Astrocyte of the spinal cord (primary cell): ENCODE results near the gene AASDHPPT.

ENCODE experiments used
- DNase-seq: peaks from one replicate; pipeline ENCODE4 v3.0.0; 2011; ENCODE audit warnings: low read depth, low spot score
- H3K4me3 ChIP-seq: 2 replicates; pipeline ENCODE4 v1.5.1; 2011; ENCODE audit warnings: low read depth, mild to moderate bottlenecking, low read length, moderate library complexity
- CTCF ChIP-seq: IDR thresholded peaks from 2 replicates; pipeline ENCODE4 v1.5.1; 2012; ENCODE audit warnings: low read depth, mild to moderate bottlenecking, low read length, inconsistent platforms
- in situ Hi-C: cut with HindIII; loops from 2 replicates; pipeline ENCODE4 v1.10.0; 2017; ENCODE audit warnings: low sequenced_read_pairs

The AASDHPPT gene, protein sequence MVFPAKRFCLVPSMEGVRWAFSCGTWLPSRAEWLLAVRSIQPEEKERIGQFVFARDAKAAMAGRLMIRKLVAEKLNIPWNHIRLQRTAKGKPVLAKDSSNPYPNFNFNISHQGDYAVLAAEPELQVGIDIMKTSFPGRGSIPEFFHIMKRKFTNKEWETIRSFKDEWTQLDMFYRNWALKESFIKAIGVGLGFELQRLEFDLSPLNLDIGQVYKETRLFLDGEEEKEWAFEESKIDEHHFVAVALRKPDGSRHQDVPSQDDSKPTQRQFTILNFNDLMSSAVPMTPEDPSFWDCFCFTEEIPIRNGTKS

DNA sequence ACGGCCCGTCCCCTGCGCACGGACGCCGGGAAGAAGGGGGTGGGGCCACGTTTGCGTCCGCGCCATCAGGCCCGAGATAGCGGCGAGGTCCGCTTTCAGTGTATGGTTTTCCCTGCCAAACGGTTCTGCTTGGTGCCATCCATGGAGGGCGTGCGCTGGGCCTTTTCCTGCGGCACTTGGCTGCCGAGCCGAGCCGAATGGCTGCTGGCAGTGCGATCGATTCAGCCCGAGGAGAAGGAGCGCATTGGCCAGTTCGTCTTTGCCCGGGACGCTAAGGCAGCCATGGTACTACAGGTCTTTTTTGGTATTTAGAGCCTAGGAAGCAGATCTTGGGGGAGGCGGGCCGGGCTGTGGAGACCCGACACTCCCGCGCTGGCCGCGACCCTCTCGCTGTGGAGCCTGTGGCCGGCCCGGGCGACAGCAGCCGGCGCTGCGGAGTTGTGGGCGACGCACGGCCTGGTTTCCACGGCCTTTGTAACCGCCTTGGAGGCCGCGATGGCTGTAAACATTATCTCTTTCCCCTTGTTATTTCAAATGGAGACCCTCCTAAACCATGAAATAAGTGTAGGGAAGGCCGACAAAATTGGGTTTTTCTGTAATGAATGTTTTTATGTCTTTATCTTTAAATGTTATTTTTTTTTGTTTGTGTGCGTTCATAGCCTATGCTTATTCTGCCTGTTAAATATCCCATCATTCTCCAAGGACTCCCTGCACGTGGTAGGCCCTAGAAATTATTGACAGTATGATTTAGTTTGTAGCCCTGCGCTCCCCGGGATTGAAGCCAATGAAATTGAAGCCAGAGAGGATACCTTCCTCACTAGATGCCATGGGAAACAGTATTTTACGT is at the start of gene AASDHPPT:
AASDHPPT (plus strand) TSS at position 54 of the 847 bp plus-strand sequence; CDS start at position 103, 49 bp downstream.
- peak within 1 kb of the TSS; percentile 86 for H3K4me3 ChIP-seq
- in situ Hi-C loops: no loop called here
- DNase-seq: peak; percentile 68
- TF ChIP-seq CTCF: no peak

DNA sequence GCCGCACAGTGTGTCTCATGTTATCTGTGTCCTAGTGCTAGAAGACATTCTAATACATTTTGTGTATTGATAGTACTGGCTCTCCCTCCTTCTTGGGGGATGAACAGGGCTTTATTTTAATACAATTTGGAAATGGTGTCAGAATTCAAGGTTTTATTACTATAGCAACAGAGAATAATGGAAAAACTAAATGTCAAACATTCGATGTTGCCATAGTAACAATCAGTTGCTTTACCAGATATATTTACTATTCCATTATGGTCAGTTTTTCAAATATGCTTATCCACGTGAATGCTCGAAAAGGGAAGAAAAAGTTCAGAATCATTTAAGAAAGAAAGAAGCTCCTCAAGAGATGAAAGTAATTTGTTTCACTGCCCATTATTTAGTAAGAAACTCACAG is 46.9 kb upstream of the AASDHPPT start:
- in situ Hi-C loops: no loop called here
- H3K4me3 ChIP-seq: no peak overlapping the region
- TF ChIP-seq CTCF: no peak
- no peak for DNase-seq

DNA sequence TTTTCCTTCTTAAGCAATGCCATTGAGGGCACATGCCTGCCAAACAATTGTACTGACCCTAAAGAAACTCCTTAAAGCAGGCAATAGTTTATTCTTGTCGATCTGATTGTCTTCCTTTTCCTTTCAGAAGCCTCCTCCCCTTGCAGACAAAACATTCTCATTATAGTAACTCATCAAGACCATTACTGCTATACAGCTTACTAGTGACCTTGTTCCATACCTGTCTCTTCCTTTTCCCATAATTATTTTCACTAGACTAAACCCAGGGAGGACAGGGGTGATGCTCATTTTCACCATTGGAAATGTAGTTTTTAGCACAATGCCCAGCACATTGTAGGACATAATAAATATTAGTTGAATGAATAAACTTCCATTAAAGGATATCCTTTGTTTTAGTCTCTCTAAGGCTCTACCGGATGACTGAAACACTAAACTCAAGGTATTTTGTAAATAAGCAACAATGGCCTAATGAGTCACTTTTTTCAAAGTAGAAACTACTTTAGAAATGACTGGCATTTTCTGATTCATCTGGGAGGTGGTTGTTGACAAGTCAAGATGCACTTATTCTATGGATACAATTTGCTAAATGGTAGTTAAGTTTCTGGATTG is 46.2 kb upstream of the AASDHPPT start:
- no peak for DNase-seq
- in situ Hi-C loops: no loop called here
- H3K4me3 ChIP-seq: no peak overlapping the region
- no peak for TF ChIP-seq CTCF

GRCh38 chr11:106031936-106032335 is 45.5 kb upstream of the AASDHPPT start:
- in situ Hi-C loops: no loop called here
- H3K4me3 ChIP-seq: no peak overlapping the region
- DNase-seq: no peak
- no peak for TF ChIP-seq CTCF

- in situ Hi-C loops: no loop called here
- TF ChIP-seq CTCF: no peak
- DNase-seq: peak; percentile 52
- no peak overlapping the region for H3K4me3 ChIP-seq
These were observed 44.6 kb upstream of the AASDHPPT start for GRCh38 chr11:106032861-106033260.

DNA sequence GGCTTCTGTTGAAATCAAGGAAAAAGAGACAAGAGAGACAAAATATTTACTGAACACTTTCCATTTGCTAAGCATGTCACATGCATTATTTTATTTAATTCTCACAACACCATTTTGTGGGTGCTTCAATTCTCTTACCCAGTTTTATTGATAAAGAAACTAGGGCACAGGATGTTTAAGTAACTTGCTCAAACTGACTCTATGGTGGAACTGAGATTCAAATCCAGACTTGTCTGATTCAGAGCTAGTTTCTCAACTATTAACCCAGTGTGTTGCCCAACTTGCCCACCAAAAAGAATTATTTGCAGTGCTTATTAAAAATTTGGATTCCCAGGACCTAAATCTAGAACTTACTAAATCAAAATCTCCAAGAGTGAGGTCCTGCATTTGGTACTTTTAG is 33.9 kb upstream of the AASDHPPT start:
- TF ChIP-seq CTCF: no peak
- in situ Hi-C loops: no loop called here
- H3K4me3 ChIP-seq: no peak overlapping the region
- no peak for DNase-seq
